ENCODE results near the gene TRMT1.

The TRMT1 gene

DNA sequence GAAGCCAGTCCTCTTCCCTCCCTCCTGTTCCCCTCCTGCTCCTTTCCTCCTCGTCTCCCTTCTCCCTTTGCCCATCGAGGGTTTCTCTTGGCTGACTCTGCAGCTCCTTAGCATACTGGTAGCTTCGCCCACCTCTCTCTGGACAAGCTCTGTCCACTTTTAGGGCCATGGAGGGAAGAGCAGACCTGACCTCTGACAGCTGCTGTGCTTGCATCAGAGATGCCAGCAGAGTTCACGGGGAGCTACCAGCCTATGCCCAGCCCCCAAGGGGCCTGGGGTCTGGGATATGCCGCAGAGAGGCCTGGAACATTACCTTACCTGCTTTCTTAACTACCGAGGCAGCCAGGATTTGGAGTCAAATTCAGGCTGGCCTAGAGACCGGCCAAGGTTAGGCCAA lies 33.5 kb downstream of the TRMT1 start:
- no peaks in the 10 kb centered on the region for H3K9me3 ChIP-seq (ENCODE audit: insufficient read depth, low read length)

DNA sequence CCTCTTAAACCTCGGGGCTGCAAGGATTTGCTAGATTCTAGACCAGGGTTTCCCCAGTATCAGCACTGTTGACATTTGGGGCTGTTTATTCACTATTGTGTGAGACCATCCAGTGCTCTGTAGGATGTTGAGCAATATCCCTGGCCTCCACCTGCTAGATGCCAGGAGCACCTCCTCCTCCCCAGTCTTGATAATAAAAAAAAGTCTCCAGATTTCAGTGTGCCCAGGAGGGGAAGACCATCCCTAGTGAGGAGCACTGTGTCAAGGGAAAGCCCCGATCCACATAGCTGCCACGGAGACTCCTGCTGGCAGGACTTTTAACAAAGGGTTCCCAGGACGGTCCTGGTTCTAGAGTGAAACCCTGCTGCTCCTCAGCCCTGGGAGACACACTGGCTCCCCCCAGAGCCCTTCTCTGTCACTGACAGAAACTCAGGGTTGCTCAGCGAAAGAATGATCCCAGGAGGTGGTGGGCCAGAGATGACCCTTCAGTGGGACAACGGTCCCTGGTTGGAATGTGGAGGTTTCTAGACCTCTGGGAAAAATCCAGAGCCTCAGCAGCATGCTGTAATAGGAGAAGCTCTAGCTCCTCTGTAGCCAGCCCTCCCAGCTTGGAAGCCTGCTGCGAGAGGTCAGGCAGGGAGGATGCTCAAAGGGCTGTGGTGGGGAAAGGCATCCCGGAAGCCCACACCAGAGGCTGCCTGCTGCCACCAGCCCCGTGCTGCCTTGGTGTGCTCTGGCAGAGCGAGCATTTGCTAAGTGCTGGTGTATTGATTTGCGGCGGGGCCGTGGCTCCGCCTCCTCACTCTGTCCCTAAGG lies 34.1 kb downstream of the TRMT1 start:
- H3K9me3 ChIP-seq (ENCODE audit: insufficient read depth, low read length) = no peaks in the 10 kb centered on the region
- H3K4me3 ChIP-seq (ENCODE audit: insufficient read length, low read depth) = no peak overlapping the region
- no peak overlapping the region for H3K9ac ChIP-seq (ENCODE audit: insufficient read length, low read depth)
- H3K36me3 ChIP-seq (ENCODE audit: insufficient read depth, insufficient read length, low read length) = no peaks in the 10 kb centered on the region
- H3K27me3 ChIP-seq (ENCODE audit: insufficient read depth, insufficient read length) = peaks cover 5% of the 10 kb centered on the region
- DNase-seq (ENCODE audit: low read depth, low spot score) = no peak
- TF ChIP-seq SUZ12 (IDR thresholded peaks at IDR 0.05; ENCODE audit: extremely low read depth, insufficient read depth, insufficient read length) (no peak), ZNF274 (IDR thresholded peaks at IDR 0.05; ENCODE audit: low read depth, low read length) (no peak), YY1 (IDR thresholded peaks at IDR 0.05; ENCODE audit: insufficient read depth, insufficient read length) (no peak)
- H3K4me1 ChIP-seq (ENCODE audit: insufficient read depth, insufficient read length) = peaks cover 43% of the 10 kb centered on the region

More for the DNA sequence above, 33.5 kb downstream of the TRMT1 start:
- H3K4me1 ChIP-seq (ENCODE audit: insufficient read depth, insufficient read length) = peaks cover 36% of the 10 kb centered on the region
- peaks cover 3% of the 10 kb centered on the region for H3K27me3 ChIP-seq (ENCODE audit: insufficient read depth, insufficient read length)
- no peaks in the 10 kb centered on the region for H3K36me3 ChIP-seq (ENCODE audit: insufficient read depth, insufficient read length, low read length)
- H3K9ac ChIP-seq (ENCODE audit: insufficient read length, low read depth) = no peak overlapping the region
- TF ChIP-seq SUZ12 (IDR thresholded peaks at IDR 0.05; ENCODE audit: extremely low read depth, insufficient read depth, insufficient read length) (no peak), ZNF274 (IDR thresholded peaks at IDR 0.05; ENCODE audit: low read depth, low read length) (no peak), YY1 (IDR thresholded peaks at IDR 0.05; ENCODE audit: insufficient read depth, insufficient read length) (no peak)
- H3K4me3 ChIP-seq (ENCODE audit: insufficient read length, low read depth) = no peak overlapping the region
- DNase-seq (ENCODE audit: low read depth, low spot score) = no peak

DNA sequence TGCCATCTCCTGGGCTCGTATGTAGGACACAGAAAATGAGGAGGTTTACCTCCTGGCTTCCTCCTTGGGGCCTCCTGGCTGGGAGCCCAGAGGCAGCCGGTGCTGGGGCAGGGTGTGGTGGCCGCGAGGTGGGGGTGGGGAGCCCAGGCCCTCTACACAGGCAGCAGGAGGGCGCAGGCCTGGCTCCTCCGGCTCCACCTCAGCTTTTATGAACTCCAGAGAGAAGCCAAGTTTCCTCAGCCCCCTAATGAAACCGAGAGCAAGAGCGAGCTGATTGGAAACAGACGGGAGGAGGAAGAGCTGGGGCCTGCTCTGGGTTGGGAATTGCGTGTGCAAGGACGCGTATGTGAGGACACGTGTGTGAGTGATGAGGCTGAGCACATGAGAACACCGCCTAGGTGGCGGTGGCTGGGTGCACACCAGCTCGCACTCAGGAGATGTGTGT lies 37.0 kb downstream of the TRMT1 start:
- no peak overlapping the region for H3K4me3 ChIP-seq (ENCODE audit: insufficient read length, low read depth)
- no peaks in the 10 kb centered on the region for H3K36me3 ChIP-seq (ENCODE audit: insufficient read depth, insufficient read length, low read length)
- peak overlapping the region; percentile 58 for H3K9ac ChIP-seq (ENCODE audit: insufficient read length, low read depth)
- DNase-seq (ENCODE audit: low read depth, low spot score) = no peak
- no peak for TF ChIP-seq YY1 (IDR thresholded peaks at IDR 0.05; ENCODE audit: insufficient read depth, insufficient read length)
- peaks cover 16% of the 10 kb centered on the region for H3K27me3 ChIP-seq (ENCODE audit: insufficient read depth, insufficient read length)
- H3K4me1 ChIP-seq (ENCODE audit: insufficient read depth, insufficient read length) = peaks cover 49% of the 10 kb centered on the region
- no peaks in the 10 kb centered on the region for H3K9me3 ChIP-seq (ENCODE audit: insufficient read depth, low read length)

DNA sequence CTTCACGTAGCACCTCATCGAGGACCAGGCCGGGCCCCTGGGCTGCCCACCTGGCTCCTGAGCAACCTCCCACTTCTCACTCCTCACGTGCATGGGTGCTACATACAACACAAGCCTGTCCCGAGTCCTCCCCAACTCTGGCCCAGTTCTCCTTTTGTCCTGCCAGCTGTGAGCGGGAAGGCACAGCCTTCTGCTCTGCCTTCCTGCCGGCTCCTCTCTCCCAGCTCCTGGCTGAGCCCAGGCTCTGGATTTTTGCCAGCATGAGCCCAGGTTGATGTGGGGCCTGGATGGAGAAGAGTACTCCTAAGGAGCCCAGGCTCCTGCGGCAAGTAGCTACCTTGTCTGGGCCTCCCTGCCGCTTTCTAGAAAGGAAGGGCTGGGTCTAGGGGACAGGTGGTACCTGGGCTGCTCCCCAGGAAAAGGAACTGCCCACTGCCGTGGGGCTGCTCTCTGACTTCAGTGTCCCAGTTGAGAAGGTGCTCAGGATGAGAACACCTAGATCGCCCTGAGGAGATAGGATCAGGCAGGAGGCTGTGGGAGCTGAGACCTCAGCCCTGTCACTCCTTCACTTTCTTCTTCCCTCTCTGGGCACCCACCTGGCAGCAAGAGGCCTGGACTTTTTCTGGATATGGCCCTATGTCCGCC lies 37.5 kb downstream of the TRMT1 start:
- peaks cover 16% of the 10 kb centered on the region for H3K27me3 ChIP-seq (ENCODE audit: insufficient read depth, insufficient read length)
- peaks cover 49% of the 10 kb centered on the region for H3K4me1 ChIP-seq (ENCODE audit: insufficient read depth, insufficient read length)
- DNase-seq (ENCODE audit: low read depth, low spot score) = no peak
- TF ChIP-seq YY1 (IDR thresholded peaks at IDR 0.05; ENCODE audit: insufficient read depth, insufficient read length) (no peak), SUZ12 (IDR thresholded peaks at IDR 0.05; ENCODE audit: extremely low read depth, insufficient read depth, insufficient read length) (no peak)
- H3K9ac ChIP-seq (ENCODE audit: insufficient read length, low read depth) = peak overlapping the region; percentile 12
- H3K36me3 ChIP-seq (ENCODE audit: insufficient read depth, insufficient read length, low read length) = no peaks in the 10 kb centered on the region
- H3K4me3 ChIP-seq (ENCODE audit: insufficient read length, low read depth) = no peak overlapping the region
- no peaks in the 10 kb centered on the region for H3K9me3 ChIP-seq (ENCODE audit: insufficient read depth, low read length)

DNA sequence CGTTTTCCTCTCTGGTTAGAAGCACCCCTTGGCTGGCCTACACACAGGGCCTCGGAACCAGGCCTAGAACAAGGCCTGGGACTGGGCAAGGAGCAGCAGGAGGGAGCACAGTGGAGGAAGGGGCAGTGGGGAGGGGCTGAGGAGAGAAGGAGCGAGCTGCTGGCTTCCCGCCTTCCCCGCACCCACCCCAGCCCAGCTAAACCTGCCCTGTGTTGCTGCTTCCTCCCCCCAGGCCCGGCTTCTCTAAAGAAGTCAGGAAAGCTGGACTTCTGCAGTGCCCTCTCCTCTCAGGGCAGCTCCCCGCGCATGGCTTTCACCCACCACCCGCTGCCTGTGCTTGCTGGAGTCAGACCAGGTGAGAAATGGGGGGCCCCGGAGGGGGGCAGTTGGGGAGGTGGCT lies 38.2 kb downstream of the TRMT1 start:
- Histone ChIP-seq H3K4me1 (ENCODE audit: insufficient read depth, insufficient read length) (peaks cover 44% of the 10 kb centered on the region), H3K9ac (ENCODE audit: insufficient read length, low read depth) (no peak overlapping the region), H3K9me3 (ENCODE audit: insufficient read depth, low read length) (no peaks in the 10 kb centered on the region), H3K4me3 (ENCODE audit: insufficient read length, low read depth) (no peak overlapping the region), H3K36me3 (ENCODE audit: insufficient read depth, insufficient read length, low read length) (no peaks in the 10 kb centered on the region), H3K27me3 (ENCODE audit: insufficient read depth, insufficient read length) (peaks cover 16% of the 10 kb centered on the region)
- TF ChIP-seq SUZ12 (IDR thresholded peaks at IDR 0.05; ENCODE audit: extremely low read depth, insufficient read depth, insufficient read length) (no peak), ZNF274 (IDR thresholded peaks at IDR 0.05; ENCODE audit: low read depth, low read length) (no peak), YY1 (IDR thresholded peaks at IDR 0.05; ENCODE audit: insufficient read depth, insufficient read length) (no peak)
- no peak for DNase-seq (ENCODE audit: low read depth, low spot score)

DNA sequence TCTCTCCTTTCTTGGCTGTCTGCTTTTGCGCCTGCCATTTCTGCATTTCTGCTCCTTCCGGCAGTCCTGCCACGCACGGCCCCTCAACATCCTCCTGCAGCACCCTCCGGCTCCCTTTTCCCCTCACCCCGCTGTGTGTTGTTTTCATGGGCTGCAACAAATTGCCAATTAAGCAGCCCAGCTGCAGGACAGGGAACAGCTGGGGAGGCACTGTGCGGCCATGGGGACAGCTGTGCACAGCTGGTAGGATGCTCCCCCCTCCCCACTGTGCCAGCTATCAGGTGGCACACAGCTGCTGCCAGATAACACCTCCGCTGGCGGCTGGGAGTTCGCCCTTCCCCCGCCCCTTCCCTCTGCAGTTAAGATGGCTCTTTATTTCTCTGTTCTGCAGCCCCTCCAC lies 39.3 kb downstream of the TRMT1 start:
- Histone ChIP-seq H3K4me1 (ENCODE audit: insufficient read depth, insufficient read length) (peaks cover 39% of the 10 kb centered on the region), H3K36me3 (ENCODE audit: insufficient read depth, insufficient read length, low read length) (no peaks in the 10 kb centered on the region), H3K9me3 (ENCODE audit: insufficient read depth, low read length) (no peaks in the 10 kb centered on the region), H3K27me3 (ENCODE audit: insufficient read depth, insufficient read length) (peaks cover 21% of the 10 kb centered on the region), H3K4me3 (ENCODE audit: insufficient read length, low read depth) (no peak overlapping the region), H3K9ac (ENCODE audit: insufficient read length, low read depth) (peak overlapping the region; percentile 27)
- no peak for TF ChIP-seq YY1 (IDR thresholded peaks at IDR 0.05; ENCODE audit: insufficient read depth, insufficient read length)
- TF ChIP-seq ZNF274 (IDR thresholded peaks at IDR 0.05; ENCODE audit: low read depth, low read length) = no peak
- no peak for TF ChIP-seq SUZ12 (IDR thresholded peaks at IDR 0.05; ENCODE audit: extremely low read depth, insufficient read depth, insufficient read length)
- no peak for DNase-seq (ENCODE audit: low read depth, low spot score)

DNA sequence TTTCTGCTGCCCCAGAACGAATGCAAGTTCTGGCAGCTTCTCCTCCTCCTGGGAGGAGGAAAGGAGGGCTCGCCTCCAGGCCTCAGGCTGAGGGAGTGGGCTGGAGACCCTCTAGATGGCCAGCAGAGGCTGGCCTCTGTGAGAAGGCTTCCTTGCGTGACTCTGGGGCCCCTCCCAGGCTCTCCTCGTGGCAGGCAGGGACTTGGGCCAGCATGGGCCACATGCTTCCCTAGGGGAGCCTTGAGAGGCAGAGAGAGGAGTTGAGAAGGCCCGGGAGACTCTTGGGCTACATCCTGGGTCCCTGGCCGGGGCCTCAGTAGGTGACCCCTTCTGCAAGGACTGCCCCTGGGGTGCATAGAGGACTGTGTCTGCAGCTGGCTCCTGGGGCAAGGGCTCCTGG lies 39.8 kb downstream of the TRMT1 start:
- Histone ChIP-seq H3K9ac (ENCODE audit: insufficient read length, low read depth) (peak overlapping the region; percentile 27), H3K4me1 (ENCODE audit: insufficient read depth, insufficient read length) (peaks cover 35% of the 10 kb centered on the region), H3K36me3 (ENCODE audit: insufficient read depth, insufficient read length, low read length) (no peaks in the 10 kb centered on the region), H3K9me3 (ENCODE audit: insufficient read depth, low read length) (no peaks in the 10 kb centered on the region), H3K27me3 (ENCODE audit: insufficient read depth, insufficient read length) (peaks cover 22% of the 10 kb centered on the region), H3K4me3 (ENCODE audit: insufficient read length, low read depth) (no peak overlapping the region)
- TF ChIP-seq SUZ12 (IDR thresholded peaks at IDR 0.05; ENCODE audit: extremely low read depth, insufficient read depth, insufficient read length) (no peak), ZNF274 (IDR thresholded peaks at IDR 0.05; ENCODE audit: low read depth, low read length) (no peak), YY1 (IDR thresholded peaks at IDR 0.05; ENCODE audit: insufficient read depth, insufficient read length) (no peak)
- no peak for DNase-seq (ENCODE audit: low read depth, low spot score)
